Activated CD4-positive, alpha-beta T cell treated with anti-CD3 and anti-CD28 coated beads, Interleukin-2, amount 50 U/mL, for 16 hours (primary cell): ENCODE measurements around the gene FBLN2.

Experiments
- DNase-seq: peaks from one replicate; pipeline ENCODE4 v3.0.0-alpha.2; 2020

The FBLN2 gene

DNA sequence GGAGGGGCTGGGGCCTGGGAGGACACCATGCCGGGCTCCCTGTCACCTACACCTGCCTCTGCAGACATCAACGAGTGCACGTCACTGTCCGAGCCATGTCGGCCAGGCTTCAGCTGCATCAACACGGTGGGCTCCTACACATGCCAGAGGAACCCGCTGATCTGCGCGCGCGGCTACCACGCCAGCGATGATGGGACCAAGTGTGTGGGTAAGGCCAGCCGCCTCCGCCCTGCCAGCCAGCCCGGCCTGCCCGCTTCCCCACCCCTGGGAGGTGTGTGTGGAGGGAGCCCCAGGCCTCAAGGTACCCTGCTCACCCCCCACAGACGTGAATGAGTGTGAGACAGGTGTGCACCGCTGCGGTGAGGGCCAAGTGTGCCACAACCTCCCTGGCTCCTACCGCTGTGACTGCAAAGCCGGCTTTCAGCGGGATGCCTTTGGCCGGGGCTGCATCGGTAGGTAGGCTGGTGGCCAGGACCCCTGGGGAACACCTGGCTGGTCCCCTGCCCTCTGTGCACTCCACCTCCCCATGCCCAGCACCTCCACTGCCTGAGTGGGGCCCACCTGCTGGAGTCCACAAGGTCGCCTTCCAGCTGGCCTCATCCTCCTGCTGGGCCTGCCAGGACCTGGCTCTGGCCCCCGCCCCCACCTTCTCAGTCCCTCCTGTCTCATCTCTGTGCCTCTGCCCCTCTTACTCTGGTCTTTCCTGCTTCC, 80.1 kb downstream of the FBLN2 start:
- DNase-seq = no peak

DNA sequence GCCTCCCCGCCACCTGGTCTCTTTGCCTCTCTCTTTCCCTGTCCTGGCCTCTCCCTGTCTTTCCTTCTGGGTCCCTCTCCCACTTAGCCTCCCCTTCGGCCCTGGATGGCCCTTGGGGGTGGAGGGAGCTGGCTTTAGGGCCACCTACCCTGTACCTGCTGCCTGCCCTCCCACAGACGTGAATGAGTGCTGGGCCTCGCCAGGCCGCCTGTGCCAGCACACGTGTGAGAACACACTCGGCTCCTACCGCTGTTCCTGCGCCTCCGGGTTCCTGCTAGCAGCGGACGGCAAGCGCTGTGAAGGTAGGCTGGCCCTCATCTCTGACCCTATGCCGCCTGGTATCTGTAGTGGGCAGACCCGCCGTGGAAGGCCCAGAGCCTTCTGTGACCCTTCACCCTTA, 80.7 kb downstream of the FBLN2 start:
- DNase-seq = no peak

- no peak for DNase-seq
Observed at GRCh38 chr3:13631256-13631655, 82.3 kb downstream of the FBLN2 start.

DNA sequence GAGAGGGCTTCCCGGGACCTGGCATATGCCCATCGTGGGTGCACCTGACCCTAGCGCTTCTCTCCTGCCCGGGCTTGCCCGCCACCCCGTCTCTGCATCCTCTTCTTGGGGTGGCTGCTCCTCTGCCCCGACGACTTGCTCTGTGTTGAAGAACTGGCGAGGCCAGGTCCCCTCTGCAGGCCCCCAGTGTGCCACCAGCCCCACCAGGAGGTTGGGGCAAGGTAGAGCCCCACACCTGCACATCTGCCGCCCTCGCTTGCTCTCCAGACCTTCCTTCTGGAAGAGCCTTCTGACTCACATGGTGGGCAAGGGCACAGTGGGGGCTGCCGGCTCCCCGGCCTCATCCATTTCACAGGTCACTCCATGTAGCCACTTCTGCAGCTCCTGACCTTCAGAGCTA, 84.3 kb downstream of the FBLN2 start:
- DNase-seq = no peak

DNA sequence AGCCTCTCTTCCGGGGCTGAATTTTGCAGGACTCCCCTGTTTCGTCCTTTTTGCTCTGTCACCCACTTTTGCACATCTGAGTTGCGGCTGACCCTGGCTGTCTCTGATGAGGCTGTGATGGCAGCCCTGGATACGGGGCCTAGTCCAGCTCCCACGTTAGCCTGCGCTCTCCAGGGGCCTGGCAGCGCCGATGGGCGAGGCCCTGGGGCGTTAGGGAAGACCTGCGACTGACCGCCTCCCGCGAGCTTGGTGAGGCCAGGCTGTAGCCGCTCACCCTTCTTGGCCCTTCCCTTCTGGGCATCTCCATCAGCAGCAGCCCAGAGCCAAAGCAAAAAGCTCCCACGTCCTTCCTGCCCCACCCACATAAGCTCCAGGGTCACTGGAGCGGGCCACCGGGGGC, 85.2 kb downstream of the FBLN2 start:
- DNase-seq = no peak

- no peak for DNase-seq
Observed at GRCh38 chr3:13634615-13635014, 85.7 kb downstream of the FBLN2 start.

GRCh38 chr3:13636186-13636585, 87.3 kb downstream of the FBLN2 start:
- no peak for DNase-seq

GRCh38 chr3:13636874-13637273, 87.9 kb downstream of the FBLN2 start:
- DNase-seq = no peak

DNA sequence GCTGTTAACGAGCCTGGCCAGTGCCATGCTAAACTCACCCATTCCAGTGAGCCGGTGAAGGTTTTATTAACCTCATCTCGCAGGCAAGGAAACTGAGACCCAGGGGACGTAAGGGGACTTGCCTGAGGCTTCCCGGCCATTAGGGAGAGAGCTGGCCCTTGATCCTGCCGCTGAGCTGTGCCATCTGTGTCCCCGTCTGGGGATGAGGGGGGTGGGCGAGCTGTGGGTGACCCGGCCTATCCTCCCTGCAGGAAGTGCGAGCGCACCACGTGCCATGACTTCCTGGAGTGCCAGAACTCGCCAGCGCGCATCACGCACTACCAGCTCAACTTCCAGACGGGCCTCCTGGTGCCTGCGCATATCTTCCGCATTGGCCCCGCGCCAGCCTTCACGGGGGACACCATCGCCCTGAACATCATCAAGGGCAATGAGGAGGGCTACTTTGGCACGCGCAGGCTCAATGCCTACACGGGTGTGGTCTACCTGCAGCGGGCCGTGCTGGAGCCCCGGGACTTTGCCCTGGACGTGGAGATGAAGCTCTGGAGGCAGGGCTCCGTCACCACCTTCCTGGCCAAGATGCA, 88.5 kb downstream of the FBLN2 start:
- DNase-seq = no peak

DNA sequence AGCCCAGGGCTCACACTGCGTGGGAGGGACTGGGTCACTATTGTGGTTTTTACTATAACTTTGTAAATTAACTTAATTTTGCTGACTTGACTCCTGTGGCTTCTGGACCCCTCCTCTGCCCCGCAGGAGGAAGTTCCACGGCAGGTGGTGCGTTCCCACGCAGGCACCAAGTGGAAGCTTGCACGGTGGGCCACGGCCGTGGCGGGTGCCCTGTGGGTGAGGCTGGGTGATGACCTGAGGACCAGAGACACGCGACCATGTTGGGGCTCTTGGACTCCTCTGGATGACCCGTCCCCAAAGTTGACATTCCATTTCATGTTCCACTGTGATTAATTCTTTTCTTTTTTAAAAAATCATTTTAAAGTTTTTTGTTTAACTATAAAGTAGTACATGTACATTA, 89.0 kb downstream of the FBLN2 start:
- DNase-seq = no peak

DNA sequence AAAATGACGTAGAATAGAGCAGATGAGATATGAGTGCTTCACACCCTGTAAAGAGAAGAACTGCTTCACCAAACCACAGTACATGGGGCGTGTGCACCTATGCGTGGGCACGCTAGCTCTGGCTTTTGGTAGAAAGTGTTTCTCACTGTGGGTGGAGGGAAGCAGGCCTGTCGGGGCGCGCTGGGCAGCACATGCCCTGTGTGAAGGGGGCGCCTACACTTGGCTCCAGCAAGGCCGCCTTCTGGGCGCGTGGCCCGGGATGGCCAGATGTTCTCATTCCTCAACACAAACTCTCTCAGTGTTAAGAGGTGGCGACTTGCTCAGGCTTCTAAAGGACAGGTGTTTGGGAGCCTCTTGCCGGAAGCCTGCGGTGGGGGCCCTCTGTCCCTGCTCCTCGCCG, 90.0 kb downstream of the FBLN2 start:
- no peak for DNase-seq

DNA sequence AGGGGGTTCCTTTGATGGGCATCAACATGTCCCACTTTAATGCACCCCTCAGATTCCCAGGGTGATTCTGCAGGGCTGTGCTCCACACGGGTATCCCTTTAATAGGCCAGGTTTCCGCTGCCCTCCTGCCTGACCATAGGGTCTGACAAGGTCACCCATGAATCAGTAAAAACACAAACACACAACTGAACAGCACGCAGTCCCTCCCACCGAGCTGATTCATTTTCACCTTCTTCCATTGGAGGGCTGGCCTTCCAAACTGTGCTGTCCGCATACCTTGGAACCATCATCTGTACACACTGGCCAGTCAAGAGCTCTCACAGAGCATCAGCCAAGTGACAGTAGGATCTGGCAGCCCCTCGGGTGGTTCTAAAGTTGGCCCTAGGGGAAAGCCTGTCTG, 93.7 kb downstream of the FBLN2 start:
- DNase-seq = no peak

DNA sequence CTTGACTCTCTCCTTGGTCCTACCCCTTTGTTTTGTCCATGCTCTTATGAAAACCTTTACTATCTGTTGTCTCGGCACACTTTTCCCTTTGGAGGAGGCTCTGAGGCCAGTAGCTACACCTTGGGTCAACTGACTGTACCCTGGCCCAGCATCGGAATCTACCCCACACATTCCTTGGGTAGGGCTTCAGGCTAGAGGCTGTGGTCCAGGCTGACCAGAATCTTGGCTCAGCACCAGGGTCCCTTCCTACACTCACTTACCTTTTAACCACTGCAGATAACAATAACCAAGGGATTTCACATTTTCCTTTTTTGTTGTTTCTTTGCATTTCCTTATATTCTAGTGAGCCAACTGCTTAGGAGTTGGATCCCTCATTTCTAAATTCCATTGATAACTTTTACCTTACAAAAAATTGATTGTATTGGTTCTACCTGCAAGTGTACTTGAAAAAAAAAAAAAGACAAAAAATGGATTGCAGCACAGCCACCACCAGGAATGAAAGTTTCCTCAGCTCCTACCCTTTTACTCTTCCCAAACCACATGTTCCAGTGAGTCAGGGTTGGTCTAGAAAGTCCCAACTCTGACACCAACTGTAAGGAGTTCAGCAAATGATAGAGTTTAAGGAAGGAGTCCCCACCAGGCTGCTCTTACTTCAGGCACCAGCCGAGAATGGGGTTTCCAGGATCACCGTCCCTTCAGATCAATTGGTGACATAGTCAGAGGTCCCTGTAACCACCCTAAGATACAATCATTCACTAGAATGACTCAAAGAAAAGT, 95.6 kb downstream of the FBLN2 start:
- no peak for DNase-seq

DNA sequence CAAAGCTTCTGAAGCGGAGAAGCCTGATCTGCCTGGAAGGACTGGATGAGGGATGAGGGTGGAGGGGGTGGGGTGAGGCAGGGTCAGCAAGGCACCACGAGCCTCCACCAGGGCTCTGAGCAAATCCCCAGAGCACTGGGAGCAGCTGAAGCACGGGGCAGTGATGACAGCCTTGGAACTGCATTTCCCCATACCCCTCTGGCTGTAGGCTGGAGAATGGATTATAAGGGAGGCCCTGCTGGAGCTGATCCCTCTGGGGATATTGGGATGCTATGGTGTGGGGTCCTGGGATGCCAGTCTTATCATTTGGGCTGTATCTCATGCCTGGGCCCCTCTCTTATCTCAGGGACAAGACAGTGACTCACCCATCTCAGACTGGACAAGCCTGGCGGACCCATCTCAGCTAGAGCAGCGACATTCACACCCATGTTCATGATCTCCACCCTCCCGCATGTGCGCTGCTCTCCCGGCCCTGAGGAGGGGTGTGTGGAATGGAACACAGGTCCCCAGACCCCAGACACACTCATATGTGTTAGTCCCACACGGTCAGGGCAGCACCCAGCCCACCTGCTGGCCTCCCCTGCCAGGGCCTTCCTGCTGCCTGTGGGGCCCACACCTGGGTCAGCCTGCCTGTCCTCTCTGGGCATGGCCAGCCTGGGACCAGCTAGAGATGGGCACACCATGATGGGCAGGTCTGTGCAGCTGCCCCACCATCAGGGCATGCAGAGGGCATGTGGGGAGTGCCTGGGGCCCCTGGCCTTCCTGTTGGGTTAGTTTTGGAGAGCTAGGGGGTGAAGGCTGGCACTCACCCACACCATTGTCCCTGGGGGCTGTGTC, 97.1 kb downstream of the FBLN2 start:
- no peak for DNase-seq

DNA sequence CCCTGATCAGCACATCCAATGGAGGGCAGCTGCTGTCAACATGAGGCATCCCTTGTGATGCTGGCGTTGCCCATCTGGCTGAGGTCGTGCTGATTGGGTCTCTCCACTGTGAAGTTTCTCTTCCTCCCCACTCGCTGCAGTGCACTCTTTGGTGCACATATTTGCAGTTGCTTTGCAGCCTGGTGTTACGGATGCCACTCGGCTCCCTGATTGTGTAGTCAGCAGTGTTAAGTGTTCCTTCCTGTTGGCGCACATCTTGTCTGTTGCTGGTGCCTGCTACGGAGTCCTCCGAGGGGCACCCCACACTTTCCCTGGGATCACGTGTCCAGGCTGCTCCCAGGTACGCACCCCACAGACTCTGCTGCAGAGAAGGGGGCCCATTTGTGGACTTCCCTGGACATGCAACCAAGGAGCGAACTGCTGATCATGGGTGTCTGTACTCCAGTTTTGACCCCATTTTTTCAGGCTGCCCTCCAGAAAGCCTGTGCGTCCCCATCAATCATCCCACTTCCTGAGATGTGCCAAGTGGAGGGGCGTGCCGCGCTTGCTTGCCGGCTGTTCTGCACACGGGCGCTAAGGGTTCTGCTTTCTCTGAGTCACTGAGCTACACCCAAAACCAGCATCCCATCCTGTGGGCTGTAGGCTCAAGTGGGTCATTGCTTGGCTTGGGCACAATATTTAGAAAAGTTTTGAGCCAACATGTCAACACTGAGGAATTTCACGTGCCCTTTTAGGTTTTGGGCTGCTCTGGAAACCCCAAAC, 98.6 kb downstream of the FBLN2 start:
- DNase-seq = no peak

- peak; percentile 76 for DNase-seq
Observed at GRCh38 chr3:13648060-13649001, 99.4 kb downstream of the FBLN2 start.

GRCh38 chr3:13650210-13651056, 101.5 kb downstream of the FBLN2 start:
- peak; percentile 75 for DNase-seq

- no peak for DNase-seq
Observed at GRCh38 chr3:13651057-13651400, 102.1 kb downstream of the FBLN2 start.

GRCh38 chr3:13651775-13652428, 103.0 kb downstream of the FBLN2 start:
- no peak for DNase-seq

DNA sequence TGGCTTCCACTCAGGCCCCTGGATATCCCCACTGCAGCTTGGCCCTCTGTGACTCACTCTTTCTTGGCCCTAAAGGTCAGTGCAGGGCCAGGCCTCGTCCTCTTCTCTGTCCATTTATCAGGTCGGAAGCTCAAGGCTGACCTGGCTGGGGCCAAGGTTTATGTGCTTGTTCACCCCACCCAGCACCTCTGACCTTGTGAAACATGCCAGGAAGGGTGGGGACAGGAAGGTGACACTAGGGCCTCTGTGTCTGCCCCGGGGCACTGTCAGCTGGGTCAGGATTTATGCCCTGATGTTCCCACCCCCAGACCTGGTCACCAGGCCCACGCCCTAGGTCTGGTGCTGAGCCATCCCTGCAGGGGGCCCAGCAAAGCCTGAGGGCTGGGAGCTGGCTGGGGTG, 103.8 kb downstream of the FBLN2 start:
- DNase-seq = no peak
